GM08714 (cell line): ENCODE results near the gene CHD2.
"Not testable (repeated sequence)": the region's sequence is repeated elsewhere in the genome, so short reads cannot be mapped to it uniquely, and the experiment has no call there.

ENCODE experiments used
- H3K4me3 ChIP-seq: fragments of 200-500 bp; sonication (Bioruptor generic); 2 replicates; pipeline ENCODE4 v1.5.1; 2014; ENCODE audit warnings: mild to moderate bottlenecking, low read length, inconsistent platforms
- ZNF274 ChIP-seq: IDR thresholded peaks from 2 replicates; pipeline ENCODE4 v1.6.1; 2012; ENCODE audit warnings: mild to moderate bottlenecking, low read depth, low read length

CHD2 gene

GRCh38 chr15:93049914-93050578, 149.9 kb downstream of the CHD2 start:
- H3K4me3 ChIP-seq: no peak overlapping the region
- TF ChIP-seq ZNF274: no peak

- TF ChIP-seq ZNF274: no peak
- H3K4me3 ChIP-seq: no peak overlapping the region
These were observed 150.5 kb downstream of the CHD2 start for GRCh38 chr15:93050648-93051047.

GRCh38 chr15:93051236-93052089, 151.3 kb downstream of the CHD2 start:
- no peak overlapping the region for H3K4me3 ChIP-seq
- TF ChIP-seq ZNF274: no peak

GRCh38 chr15:93052090-93052879, 152.2 kb downstream of the CHD2 start:
- TF ChIP-seq ZNF274: no peak
- no peak overlapping the region for H3K4me3 ChIP-seq

- no peak for TF ChIP-seq ZNF274
- no peak overlapping the region for H3K4me3 ChIP-seq
These were observed 155.1 kb downstream of the CHD2 start for GRCh38 chr15:93055211-93055610.

- TF ChIP-seq ZNF274: no peak
- no peak overlapping the region for H3K4me3 ChIP-seq
These were observed 156.7 kb downstream of the CHD2 start for GRCh38 chr15:93056836-93057235.

- no peak overlapping the region for H3K4me3 ChIP-seq
- no peak for TF ChIP-seq ZNF274
These were observed 157.5 kb downstream of the CHD2 start for GRCh38 chr15:93057618-93058017.

GRCh38 chr15:93058128-93058527, 158.0 kb downstream of the CHD2 start:
- H3K4me3 ChIP-seq: no peak overlapping the region

GRCh38 chr15:93058904-93059427, 158.8 kb downstream of the CHD2 start:
- TF ChIP-seq ZNF274: no peak
- H3K4me3 ChIP-seq: no peak overlapping the region

More at GRCh38 chr15:93058128-93058527, 158.0 kb downstream of the CHD2 start:
- TF ChIP-seq ZNF274: no peak

- no peak overlapping the region for H3K4me3 ChIP-seq
- TF ChIP-seq ZNF274: no peak
These were observed 159.3 kb downstream of the CHD2 start for GRCh38 chr15:93059442-93059841.

- H3K4me3 ChIP-seq: no peak overlapping the region
- TF ChIP-seq ZNF274: no peak
These were observed 160.5 kb downstream of the CHD2 start for GRCh38 chr15:93060336-93061248.

GRCh38 chr15:93062628-93063261, 162.6 kb downstream of the CHD2 start:
- H3K4me3 ChIP-seq: not testable (repeated sequence)

- H3K4me3 ChIP-seq: no peak overlapping the region
- TF ChIP-seq ZNF274: no peak
These were observed 163.1 kb downstream of the CHD2 start for GRCh38 chr15:93063262-93063671.
